ENCODE data around the gene CHID1. TPM values are rescaled to one million over a fixed set of nuclear protein-coding genes. Genes with fewer than 3 reads are reported as not detected.
A peak's percentile ranks its signal among the peaks of the same experiment; 100 is the strongest.

CHID1 gene
- total RNA-seq, 4 donors from 2014 or later, result 56.6 to 90.5 (median 79.8) TPM

- TF ChIP-seq CTCF (IDR thresholded peaks at IDR 0.05), result no peak
- DNase-seq (ENCODE audit: low spot score) (no peak), ATAC-seq (ENCODE audit: low FRiP score) (no peak)
Measured at GRCh38 chr11:831118-831864, 79.3 kb downstream of the CHID1 start.

GRCh38 chr11:830295-831117 is 80.1 kb downstream of the CHID1 start:
- no peak for TF ChIP-seq CTCF (IDR thresholded peaks at IDR 0.05)
- DNase-seq (ENCODE audit: low spot score) (no peak), ATAC-seq (ENCODE audit: low FRiP score) (peak; percentile 42)

GRCh38 chr11:829847-830294 is 80.7 kb downstream of the CHID1 start:
- no peak for ATAC-seq (ENCODE audit: low FRiP score)
- no peak for TF ChIP-seq CTCF (IDR thresholded peaks at IDR 0.05)

GRCh38 chr11:829176-829846 is 81.3 kb downstream of the CHID1 start:
- no peak for TF ChIP-seq CTCF (IDR thresholded peaks at IDR 0.05)
- DNase-seq (ENCODE audit: low spot score) (no peak), ATAC-seq (ENCODE audit: low FRiP score) (peak; percentile 17)

More at GRCh38 chr11:829847-830294, 80.7 kb downstream of the CHID1 start:
- no peak for DNase-seq (ENCODE audit: low spot score)

GRCh38 chr11:828506-829175 is 82.0 kb downstream of the CHID1 start:
- no peak for TF ChIP-seq CTCF (IDR thresholded peaks at IDR 0.05)
- ATAC-seq (ENCODE audit: low FRiP score) (no peak), DNase-seq (ENCODE audit: low spot score) (no peak)

- no peak for ATAC-seq (ENCODE audit: low FRiP score)
- TF ChIP-seq CTCF (IDR thresholded peaks at IDR 0.05), result no peak
- DNase-seq (ENCODE audit: low spot score), result no peak
Measured at GRCh38 chr11:827897-828192, 82.8 kb downstream of the CHID1 start, which contains the start of gene CRACR2B. Gene CRACR2B, plus strand, starts transcription at chr11:827919. Its CDS starts 689 bp downstream, at chr11:828608.
